IPS-18c (cell line): ENCODE measurements around the gene GULP1.
"Not testable (repeated sequence)": the region's sequence is repeated elsewhere in the genome, so short reads cannot be mapped to it uniquely, and the experiment has no call there.

Experiments used
- H3K4me3 ChIP-seq: 2 replicates; pipeline ENCODE4 v1.7.0; 2013; ENCODE audit warnings: low read depth, mild to moderate bottlenecking, low read length, moderate library complexity; ENCODE audit not compliant: insufficient read depth
- H3K9me3 ChIP-seq: one replicate; pipeline ENCODE4 v1.6.1; 2013; ENCODE audit warnings: mild to moderate bottlenecking, low read length, moderate library complexity; ENCODE audit not compliant: control insufficient read depth, insufficient read depth

GULP1 gene

DNA sequence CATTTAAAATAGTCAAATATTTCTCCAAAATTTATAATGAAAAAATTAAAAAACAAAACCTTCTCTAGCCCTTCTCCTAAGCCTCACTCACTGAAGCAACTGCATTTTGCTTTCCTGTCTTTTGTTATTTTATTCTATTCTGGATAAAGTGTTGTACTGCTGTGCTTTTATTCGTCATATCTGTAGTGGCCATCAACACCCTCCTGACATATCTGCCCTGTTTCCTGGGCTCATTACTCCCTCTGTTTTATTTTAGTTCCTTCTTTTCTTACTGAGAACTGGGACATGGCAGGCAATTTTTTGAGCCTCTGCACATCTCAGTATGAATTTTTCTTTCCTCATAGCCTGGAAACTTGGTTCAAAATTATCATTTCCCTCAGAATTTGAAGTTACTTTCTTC lies 224.2 kb downstream of the GULP1 start:
- no peaks in the 10 kb centered on the region for H3K9me3 ChIP-seq
- H3K4me3 ChIP-seq: no peak overlapping the region

- Histone ChIP-seq H3K4me3 (no peak overlapping the region), H3K9me3 (no peaks in the 10 kb centered on the region)
Observed at GRCh38 chr2:188517549-188518215, 226.0 kb downstream of the GULP1 start.

DNA sequence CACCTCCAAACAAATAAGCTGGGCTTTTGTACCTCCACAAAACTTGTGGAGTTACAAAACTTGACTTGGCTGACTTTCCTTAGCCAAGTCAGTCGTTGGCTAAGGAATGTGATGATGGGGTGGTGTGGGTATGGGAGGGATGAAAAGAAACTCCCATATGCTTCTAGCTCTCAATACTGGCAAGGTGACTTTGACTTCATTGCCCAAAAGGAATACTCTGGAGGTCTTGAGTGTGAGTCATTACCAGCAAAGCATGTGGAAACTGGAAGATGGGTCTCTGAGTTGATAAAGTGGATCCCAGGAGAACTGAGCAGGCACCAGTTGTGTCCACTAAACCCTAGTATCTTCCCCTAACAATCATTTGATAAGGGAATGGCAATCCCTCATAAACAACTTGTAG lies 226.7 kb downstream of the GULP1 start:
- Histone ChIP-seq H3K9me3 (no peaks in the 10 kb centered on the region), H3K4me3 (no peak overlapping the region)

- Histone ChIP-seq H3K4me3 (no peak overlapping the region), H3K9me3 (no peaks in the 10 kb centered on the region)
Observed at GRCh38 chr2:188519136-188519535, 227.5 kb downstream of the GULP1 start.

GRCh38 chr2:188522517-188522916 lies 230.8 kb downstream of the GULP1 start:
- no peak overlapping the region for H3K4me3 ChIP-seq
- H3K9me3 ChIP-seq: no peaks in the 10 kb centered on the region

- Histone ChIP-seq H3K9me3 (no peaks in the 10 kb centered on the region), H3K4me3 (no peak overlapping the region)
Observed at GRCh38 chr2:188523919-188524318, 232.2 kb downstream of the GULP1 start.

DNA sequence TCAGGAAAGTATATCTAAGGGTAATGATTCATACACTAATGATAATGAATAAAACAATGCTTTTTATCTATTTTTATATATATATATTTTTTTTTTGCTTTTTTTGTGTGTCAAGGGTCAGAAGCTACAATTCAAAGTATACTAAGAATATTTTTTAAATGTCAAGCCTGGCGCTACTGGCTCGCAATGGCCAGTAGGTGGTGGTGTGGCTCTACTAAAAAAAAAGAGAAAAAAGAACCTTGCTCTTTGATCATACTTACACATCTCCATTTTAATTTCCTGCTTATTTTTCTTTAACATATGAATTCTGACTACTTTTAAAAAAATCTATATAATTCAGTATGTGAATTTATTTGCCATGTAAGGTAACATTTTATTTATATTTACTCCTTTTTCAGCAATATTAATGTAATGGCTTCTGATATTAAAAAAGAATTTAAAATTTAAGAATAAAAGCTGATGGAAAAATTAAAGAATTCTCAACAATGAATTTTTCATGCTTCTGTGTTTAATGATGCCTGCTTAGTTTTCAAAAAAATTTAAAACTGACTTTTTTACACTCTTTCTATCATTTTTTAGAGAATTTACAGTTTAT lies 232.9 kb downstream of the GULP1 start:
- Histone ChIP-seq H3K9me3 (no peaks in the 10 kb centered on the region), H3K4me3 (no peak overlapping the region)

- no peak overlapping the region for H3K4me3 ChIP-seq
- H3K9me3 ChIP-seq: no peaks in the 10 kb centered on the region
Observed at GRCh38 chr2:188526701-188527100, 235.0 kb downstream of the GULP1 start.

DNA sequence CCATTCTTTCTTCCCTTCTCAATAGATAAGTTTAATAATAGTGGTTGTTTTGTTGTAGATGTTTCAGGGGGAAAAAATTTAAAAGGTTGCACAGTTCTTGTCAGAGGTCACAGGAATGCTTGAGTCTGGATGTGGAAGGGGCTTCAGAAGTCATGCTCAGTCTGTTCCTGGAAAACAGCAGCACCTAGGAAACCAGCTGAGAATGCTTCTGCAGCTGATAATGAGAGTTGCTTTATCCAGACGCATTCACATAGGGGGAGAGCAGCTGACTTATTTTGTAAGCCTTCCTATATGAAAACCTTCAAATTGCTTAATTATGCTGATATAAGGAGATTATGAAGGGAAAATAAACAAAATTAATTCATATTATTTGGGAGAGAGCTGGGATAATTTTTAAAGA lies 235.5 kb downstream of the GULP1 start:
- Histone ChIP-seq H3K9me3 (no peaks in the 10 kb centered on the region), H3K4me3 (no peak overlapping the region)

DNA sequence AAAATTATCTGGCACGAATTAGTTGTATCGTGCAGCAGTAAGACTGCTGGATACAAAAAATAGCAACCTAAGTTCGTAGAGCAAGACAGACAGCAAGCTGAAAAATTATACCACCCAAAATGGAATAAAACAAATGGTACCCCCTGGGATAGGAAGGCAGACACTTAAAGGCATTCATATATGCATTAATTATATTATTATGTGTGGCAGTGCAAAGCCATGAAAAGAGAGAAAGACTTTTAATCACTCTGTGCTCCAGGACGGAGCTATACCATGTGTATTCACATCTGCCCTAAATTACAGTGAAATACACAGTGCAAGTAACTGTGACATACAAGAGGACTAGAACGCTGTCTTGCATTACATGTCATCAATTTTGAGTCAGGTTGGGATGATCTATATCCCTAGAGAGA lies 235.9 kb downstream of the GULP1 start:
- Histone ChIP-seq H3K9me3 (no peaks in the 10 kb centered on the region), H3K4me3 (no peak overlapping the region)

- no peaks in the 10 kb centered on the region for H3K9me3 ChIP-seq
- H3K4me3 ChIP-seq: no peak overlapping the region
Observed at GRCh38 chr2:188529710-188530109, 238.0 kb downstream of the GULP1 start.

- Histone ChIP-seq H3K9me3 (no peaks in the 10 kb centered on the region), H3K4me3 (no peak overlapping the region)
Observed at GRCh38 chr2:188534875-188535274, 243.2 kb downstream of the GULP1 start.

GRCh38 chr2:188551671-188552070 lies 260.0 kb downstream of the GULP1 start:
- no peak overlapping the region for H3K4me3 ChIP-seq
- H3K9me3 ChIP-seq: no peaks in the 10 kb centered on the region

GRCh38 chr2:188557081-188557480 lies 265.4 kb downstream of the GULP1 start:
- H3K9me3 ChIP-seq: no peaks in the 10 kb centered on the region
- no peak overlapping the region for H3K4me3 ChIP-seq

DNA sequence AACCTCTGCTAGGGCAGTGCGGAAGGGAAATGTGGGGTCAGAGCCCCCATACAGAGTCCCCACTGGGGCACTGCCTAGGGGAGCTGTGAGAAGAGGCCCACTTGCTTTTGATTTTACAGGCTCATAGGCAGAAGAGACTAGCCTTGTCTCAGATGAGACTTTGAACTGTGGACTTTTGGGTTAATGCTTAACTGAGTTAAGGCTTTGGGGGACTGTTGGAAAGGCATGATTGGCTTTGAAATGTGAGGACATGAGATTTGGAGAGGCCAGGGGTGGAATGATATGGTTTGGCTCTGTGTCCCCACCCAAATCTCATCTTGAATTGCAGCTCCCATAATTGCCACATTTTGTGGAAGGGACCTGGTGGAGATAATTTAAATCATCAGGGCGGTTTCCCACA lies 267.8 kb downstream of the GULP1 start:
- not testable (repeated sequence) for H3K9me3 ChIP-seq, H3K4me3 ChIP-seq

DNA sequence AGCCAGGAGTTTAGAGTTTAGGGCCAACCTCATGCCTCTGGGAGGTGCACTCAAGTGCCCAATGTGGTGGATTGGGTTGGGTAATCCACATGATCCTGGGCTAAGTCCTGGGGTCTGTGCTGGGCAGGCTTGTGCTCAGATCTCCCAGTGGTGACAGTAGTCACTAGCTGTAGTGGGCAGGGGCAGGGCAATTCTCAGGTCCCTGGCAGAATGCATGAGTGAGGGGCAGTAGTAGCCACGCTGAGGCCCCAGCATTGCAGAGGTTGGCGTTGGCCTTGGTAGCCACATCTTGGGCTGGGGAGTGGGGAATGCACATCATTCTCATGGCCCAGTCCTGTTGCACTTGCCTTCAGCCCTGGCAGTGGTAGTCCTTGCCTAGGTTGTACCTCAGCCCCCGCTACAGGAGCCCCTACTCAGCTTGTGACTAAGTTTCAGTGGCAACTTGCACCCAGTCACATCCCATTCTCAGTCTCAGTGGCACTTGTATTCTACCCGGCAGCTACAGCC lies 269.9 kb downstream of the GULP1 start:
- no peak overlapping the region; the same call in 1 of the 2 replicates for H3K4me3 ChIP-seq
- H3K9me3 ChIP-seq: no peaks in the 10 kb centered on the region

GRCh38 chr2:188569431-188570165 lies 277.9 kb downstream of the GULP1 start:
- H3K4me3 ChIP-seq: no peak overlapping the region
- H3K9me3 ChIP-seq: no peaks in the 10 kb centered on the region

DNA sequence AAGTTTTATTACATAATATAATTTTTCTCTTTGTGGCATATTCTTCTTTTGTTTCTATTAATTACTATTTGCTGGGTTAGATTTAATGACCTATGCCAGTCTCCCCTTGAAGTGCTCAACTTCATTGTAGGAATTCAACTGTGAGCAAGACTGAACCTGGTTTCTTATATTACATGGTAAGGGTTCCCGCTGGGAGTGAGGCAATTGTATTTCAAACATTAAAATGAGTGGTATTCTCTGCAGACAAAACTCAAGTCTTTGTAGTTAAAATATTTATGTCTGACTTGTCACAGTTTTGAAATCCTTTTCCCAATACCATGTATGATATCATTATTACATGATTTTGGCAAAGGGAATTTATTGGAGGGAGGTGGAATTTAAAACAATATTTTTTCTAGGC lies 278.7 kb downstream of the GULP1 start:
- Histone ChIP-seq H3K9me3 (no peaks in the 10 kb centered on the region), H3K4me3 (no peak overlapping the region)
